ENCODE data around the gene DEF6.
A peak's percentile ranks its signal among the peaks of the same experiment; 100 is the strongest.
"Not testable (repeated sequence)": the region's sequence is repeated elsewhere in the genome, so short reads cannot be mapped to it uniquely, and the experiment has no call there.

DEF6 gene

GRCh38 chr6:35311390-35312075 is 13.9 kb downstream of the DEF6 start:
- DNase-seq, result no peak

DNA sequence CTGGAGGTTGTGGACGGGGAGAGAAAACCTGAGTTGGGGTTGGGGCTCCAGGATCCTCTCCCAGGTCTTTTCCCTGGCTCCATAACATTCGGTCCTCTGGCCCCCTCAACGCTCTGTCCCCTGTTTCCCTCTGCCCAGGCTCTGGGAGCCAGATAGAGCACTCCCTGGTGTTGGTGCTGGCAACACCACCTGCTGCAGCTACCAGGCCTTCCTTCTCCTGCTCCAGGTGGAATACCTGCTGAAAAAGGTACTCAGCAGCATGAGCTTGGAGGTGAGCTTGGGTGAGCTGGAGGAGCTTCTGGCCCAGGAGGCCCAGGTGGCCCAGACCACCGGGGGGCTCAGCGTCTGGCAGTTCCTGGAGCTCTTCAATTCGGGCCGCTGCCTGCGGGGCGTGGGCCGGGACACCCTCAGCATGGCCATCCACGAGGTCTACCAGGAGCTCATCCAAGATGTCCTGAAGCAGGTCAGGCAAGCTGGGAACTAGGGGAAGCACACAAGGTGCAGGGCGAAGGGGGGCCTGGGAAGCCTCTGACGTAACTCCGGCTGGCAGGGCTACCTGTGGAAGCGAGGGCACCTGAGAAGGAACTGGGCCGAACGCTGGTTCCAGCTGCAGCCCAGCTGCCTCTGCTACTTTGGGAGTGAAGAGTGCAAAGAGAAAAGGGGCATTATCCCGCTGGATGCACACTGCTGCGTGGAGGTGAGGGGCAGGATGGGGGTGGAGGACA is 14.6 kb downstream of the DEF6 start:
- no peak for DNase-seq

DNA sequence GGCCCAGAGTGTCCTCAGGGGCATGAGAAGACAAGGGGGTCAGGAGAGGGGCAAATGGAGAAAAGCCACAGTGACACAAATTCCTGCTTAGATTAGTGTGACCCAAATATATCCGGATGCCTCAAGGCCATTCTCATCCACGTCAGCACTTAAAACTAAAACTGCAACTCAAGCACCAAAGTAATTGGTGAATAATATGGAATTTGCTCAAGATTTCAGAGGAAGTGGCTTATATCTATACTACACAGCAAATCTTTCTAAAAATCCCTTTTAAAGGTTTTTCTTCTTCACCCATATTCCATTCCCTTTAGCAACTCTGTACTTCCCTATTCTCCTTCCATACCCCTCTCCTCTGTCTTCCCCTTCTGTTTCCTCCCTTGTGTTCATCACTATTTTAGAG is 15.2 kb downstream of the DEF6 start:
- no peak for DNase-seq

DNA sequence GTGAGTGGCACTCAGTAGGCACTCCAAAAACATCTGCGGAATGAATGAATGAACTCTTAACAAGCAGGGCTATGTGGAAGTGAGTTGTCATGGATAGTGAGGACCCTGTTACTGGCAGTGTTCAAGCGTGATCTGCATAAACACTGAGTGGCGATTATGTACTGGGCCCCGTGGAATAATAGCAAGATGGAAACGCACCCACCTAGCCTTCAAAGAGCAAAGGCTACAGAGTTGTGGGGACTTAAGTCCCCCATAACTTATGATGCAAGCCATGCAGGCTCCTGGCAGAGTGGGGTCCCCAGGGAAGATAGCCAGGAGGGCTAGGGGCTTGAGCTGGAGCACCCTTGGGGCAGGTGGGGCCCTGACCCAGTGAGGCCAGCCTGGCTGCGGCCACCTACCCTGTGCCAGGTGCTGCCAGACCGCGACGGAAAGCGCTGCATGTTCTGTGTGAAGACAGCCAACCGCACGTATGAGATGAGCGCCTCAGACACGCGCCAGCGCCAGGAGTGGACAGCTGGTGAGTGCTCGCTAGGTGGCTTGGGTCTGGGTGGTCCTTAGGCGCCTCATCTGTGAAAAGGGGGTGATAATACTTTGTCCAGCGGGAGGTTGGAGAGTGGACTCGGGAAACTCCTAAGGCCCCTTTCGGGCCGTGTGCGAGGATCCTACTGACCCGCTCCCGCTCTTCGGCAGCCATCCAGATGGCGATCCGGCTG is 20.0 kb downstream of the DEF6 start:
- no peak for DNase-seq

DNA sequence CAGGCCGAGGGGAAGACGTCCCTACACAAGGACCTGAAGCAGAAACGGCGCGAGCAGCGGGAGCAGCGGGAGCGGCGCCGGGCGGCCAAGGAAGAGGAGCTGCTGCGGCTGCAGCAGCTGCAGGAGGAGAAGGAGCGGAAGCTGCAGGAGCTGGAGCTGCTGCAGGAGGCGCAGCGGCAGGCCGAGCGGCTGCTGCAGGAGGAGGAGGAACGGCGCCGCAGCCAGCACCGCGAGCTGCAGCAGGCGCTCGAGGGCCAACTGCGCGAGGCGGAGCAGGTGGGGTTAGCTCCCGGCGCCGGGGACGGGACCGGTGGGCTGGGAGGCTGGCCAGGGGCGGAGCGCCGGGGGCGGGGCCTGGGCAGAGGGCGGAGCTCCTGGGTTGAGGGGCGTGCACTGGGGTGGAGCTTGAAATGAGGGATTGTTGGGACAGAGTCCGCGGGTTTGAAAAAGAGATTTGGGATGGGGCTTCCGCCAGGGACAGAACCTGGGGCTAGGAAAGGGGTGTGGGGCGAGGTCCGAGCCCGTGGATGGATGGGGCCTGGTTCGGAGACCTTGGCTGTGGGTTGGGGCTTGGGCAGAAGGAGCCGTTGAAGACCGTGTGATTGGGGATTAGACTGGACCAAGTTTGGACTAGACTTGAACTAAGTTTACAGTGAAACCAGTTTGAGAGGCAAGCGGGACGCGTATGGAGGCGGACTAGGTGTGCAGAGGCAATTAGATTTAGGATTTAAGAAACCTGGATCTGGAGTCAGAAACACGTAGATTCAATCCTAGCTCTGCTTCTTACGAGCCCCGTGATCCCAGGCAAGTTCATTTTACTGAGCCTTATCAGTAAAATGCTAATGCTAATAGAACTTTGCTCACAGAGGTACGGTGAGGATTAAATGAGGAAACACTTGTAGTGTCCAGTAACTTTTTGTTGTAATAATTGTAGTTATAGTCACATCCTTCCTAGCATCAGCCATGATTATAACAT is 20.9 kb downstream of the DEF6 start:
- DNase-seq, result no peak

DNA sequence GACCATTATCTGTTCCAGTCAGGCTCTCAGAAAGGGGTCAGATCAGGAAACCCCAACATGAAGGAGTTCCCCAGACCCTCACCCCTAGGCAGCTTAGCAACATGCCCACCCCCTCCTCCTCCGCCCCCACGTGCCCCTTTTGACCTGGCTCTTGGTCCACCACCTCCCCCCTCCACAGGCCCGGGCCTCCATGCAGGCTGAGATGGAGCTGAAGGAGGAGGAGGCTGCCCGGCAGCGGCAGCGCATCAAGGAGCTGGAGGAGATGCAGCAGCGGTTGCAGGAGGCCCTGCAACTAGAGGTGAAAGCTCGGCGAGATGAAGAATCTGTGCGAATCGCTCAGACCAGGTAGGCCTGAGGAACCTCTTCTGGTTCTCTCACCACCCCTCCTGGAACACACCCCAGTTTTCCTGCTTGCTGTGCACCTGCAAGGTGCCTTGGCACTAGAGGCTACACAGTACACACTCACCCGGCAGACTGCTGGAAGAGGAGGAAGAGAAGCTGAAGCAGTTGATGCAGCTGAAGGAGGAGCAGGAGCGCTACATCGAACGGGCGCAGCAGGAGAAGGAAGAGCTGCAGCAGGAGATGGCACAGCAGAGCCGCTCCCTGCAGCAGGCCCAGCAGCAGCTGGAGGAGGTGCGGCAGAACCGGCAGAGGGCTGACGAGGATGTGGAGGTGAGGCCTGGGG is 21.9 kb downstream of the DEF6 start:
- no peak for DNase-seq

GRCh38 chr6:35320031-35320410 is 22.4 kb downstream of the DEF6 start:
- DNase-seq, result no peak

DNA sequence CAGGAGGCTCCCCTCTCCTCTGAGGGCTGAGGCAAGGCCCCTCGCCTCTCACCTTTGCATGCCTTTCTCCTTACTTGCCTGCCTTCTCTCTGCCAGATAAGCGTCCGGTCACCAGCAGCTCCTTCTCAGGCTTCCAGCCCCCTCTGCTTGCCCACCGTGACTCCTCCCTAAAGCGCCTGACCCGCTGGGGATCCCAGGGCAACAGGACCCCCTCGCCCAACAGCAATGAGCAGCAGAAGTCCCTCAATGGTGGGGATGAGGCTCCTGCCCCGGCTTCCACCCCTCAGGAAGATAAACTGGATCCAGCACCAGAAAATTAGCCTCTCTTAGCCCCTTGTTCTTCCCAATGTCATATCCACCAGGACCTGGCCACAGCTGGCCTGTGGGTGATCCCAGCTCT is 23.5 kb downstream of the DEF6 start:
- no peak for DNase-seq

DNA sequence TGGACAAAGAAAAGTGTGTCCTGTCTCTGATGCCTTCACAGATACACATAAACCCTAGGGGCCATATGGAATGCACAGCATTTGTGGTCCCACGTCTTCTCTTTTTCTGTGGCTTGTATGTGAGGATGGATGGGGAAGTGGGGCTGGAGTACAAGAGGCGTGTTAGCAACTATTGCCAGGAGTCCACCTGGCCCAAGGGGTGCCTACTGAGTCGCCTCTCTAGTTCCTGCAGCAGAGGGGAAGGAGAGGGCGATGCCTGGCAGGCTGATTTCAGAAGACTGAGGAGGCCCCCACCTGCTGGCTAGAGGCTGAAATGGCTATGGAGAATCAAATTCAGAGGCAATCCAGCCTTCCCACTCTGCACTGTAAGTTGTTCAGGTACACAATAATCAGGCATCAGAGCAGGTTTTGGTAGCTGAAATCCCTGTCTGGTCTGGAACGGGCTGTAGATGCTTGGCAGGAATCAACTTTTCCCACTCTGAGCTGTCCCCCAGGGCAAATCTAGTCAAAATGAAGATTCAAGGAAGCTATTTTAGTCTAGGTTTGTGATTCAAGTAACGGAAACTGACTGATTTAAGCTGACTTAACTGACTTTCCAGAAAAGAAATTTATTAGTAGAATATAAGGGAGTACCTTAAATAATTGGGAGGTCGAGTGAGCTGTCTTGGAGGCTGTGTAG is 29.9 kb downstream of the DEF6 start:
- DNase-seq, result no peak

DNA sequence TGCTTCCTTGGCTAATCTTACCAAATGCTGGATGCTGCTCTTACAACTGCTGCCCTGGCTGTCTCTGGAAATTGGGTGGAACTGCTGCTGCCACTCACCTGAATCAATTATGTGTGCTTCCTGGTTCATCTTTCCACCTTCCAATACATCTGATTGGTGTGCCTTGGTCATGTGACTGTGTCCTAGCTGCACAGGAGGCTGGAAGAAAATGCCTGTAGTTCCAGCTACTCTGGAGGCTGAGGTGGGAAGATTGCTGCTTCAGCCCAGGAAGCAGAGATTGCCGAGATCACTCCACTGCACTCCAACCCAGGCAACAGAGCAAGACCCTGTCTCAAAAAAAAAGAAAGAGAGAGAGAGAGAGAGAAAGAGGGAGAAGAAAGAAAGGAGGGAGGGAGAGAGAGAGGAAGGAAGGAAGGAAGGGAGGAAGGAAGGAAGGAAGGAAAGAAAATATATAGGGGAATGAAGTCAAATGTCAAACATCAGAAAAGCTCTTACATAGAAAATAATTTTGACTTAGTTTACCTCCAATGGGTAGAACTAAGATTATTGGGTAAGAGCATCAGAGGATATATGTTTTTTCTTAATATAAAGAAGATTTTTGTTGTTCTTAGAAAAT is 30.6 kb downstream of the DEF6 start:
- DNase-seq, result no peak

DNA sequence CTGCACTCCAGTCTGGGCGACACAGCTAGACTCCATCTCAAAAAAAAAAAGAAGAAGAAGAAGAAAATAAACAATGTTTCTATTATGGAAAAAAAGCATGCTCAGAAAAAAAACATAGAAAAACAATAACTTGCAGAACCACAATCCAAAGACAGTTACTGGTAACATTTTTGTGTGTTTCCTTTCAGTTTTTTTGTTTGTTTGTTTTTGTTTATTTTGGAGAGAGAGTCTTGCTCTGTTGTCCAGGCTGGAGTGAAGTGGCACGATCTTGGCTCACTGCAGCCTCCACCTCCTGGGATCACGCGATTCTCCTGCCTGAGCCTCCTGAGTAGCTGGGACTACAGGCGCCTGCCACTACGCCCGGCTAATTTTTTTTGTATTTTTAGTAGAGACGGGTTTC is 31.3 kb downstream of the DEF6 start:
- DNase-seq, result not testable (repeated sequence)

GRCh38 chr6:35330541-35331119 is 33.0 kb downstream of the DEF6 start:
- no peak for DNase-seq

- DNase-seq, result peak; percentile 59
Measured at GRCh38 chr6:35332074-35332887, 34.7 kb downstream of the DEF6 start.

DNA sequence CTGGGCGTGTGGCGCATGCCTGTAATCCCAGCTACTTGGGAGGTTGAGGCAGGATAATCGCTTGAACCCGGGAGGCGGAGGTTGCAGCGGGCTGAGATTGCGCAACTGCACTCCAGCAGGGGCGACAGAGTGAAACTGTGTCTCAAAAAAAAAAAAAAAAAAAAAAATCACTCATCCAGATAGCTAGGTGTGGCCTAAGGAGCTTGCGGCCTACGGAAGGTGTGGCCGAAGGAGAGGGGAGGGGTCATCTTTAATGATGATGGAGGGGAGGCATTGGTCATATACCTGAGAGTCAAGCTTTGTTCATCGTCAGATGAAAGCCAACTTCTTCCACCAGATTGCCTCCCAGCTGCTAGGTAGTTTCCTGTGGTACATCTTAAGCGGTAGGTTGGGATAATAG is 43.9 kb downstream of the DEF6 start:
- no peak for DNase-seq

DNA sequence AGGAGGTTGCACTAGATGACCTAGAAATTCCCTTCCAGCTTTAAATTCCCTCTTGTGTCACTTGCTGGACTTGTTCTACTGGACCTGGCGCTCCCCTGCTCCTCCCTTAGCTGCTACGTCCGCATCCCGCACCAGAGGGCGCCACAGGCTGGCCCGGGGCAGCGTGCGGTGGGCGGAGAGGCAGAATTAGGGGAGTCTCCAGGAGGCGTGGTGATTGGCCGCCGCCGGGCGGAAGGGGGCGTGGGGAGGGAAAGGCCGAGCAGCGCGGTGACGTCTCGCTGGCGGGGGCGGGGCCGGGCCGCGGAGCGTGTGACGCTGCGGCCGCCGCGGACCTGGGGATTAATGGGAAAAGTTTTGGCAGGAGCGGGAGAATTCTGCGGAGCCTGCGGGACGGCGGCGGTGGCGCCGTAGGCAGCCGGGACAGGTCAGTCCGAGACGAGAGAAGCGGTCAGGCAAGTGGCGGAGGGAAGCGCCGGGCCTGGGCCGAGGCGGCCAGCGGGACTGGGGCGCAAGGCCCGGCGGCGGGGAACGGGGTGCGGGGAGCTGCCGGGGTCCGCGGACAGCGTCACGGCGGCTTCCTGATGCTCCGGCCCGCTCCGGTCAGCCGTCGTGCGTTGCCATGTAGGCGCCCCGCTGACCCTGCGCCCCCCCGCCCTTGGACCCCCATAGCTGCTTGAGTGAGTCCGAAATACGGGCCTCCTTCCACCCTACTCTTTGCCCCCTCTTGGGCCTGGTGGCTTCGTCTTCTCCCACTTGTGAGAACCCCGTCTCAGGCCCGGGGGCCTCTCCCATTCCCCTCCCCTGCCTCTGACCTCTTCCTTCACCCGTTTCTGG is 44.9 kb downstream of the DEF6 start, which contains the start of gene PPARD:
PPARD (plus strand) TSS at position 301 of the 834 bp plus-strand sequence. CDS start 68,530 bp downstream, outside the sequence.
- DNase-seq, result peak; percentile 93

DNA sequence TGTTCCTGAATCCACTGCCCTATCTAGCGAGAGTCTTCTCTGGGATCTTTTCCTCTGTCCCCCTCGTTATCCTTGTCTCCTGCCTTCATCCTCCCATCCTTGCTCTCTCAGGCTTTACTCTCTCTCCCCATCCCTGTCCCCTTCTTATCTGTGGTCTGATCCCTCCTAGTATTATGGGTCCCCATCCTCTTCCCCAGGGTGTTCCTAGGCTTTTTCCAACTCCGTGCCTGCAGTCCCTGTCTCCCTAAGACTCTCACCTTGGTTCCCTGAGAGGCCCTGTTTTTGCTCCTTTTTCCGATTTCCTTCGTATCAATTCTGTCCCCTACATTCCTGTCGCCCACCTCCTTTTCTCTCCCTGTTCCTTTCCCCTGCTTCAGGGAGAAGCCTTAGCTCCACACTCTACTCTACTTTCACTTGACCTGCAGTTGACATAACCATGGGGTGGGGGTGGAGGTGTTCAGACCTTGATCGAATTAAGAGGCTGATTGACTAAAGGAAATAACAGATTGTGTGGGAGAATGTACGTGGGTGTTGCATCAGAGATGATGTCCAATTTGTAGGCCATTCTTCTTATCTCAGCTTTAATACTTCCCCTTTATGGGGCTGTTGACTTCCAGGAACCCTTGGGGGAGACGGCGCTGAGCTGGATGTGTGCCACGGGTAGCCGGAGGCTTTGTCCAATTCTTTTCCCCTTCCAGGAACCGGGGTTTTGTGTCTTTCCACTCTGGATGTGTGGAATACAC is 45.6 kb downstream of the DEF6 start:
- no peak for DNase-seq

DNA sequence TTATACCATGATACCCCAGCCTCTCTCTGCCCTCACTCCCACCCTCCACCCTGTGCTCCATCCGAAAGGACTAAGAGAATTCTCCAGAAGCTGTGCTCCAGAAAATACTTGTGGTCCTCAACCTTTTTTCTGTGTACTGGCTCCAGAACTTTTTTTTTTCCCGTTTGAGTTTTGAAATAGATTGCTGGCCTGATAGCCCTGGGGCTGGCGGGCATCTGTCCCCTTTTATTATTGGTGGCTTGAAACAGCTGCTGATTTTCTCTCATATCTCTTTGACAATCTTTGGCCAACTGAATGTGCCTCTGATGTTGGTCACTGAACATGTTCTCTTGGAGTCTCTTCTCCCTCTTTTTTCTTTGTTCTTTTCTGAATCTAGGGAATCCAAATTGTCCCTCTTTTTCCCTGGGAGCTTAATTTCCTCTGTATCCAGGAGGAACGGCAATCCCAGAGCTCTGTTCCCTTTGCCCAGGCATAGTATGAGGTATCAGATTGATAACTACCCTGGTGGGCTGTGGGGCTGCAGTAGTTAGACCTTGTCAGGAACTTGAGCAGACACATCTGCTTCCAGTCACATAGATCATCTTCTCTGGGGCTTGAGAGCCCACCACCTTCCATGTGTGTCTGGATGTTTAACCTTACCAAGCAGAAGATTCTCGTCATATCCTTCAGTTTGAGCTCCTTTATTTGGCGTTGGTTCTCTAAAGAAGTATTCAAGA is 46.4 kb downstream of the DEF6 start:
- DNase-seq, result no peak

All from NCI-H2171 (cell line).